Neural progenitor cell (in vitro differentiated cells): ENCODE results near the gene ARHGAP5. TPM values are rescaled to one million over a fixed set of nuclear protein-coding genes. Genes with fewer than 3 reads are reported as not detected.

Experiments used
- DNase-seq: peaks from one replicate; pipeline ENCODE4 v3.0.0-alpha.2; 2016; ENCODE audit warnings: low spot score
- H2AFZ ChIP-seq: fragments of 200-600 bp; sonication (generic); replicated peaks from 2 replicates; pipeline ENCODE4 v1.6.1; 2016; ENCODE audit warnings: antibody characterized with exemption
- H3F3A ChIP-seq: fragments of 200-600 bp; sonication (generic); 2 replicates; pipeline ENCODE4 v1.6.1; 2016; ENCODE audit warnings: antibody characterized with exemption, low read depth
- H3K27ac ChIP-seq: fragments of 200-600 bp; sonication (generic); 2 replicates; pipeline ENCODE4 v1.5.1; 2016; ENCODE audit warnings: mild to moderate bottlenecking
- H3K27me3 ChIP-seq: fragments of 200-600 bp; sonication (generic); 2 replicates; pipeline ENCODE4 v1.6.1; 2016; ENCODE audit warnings: mild to moderate bottlenecking, moderate library complexity
- H3K36me3 ChIP-seq: fragments of 200-600 bp; sonication (generic); 2 replicates; pipeline ENCODE4 v1.5.1; 2016
- H3K4me1 ChIP-seq: fragments of 200-600 bp; sonication (generic); 2 replicates; pipeline ENCODE4 v1.6.1; 2016; ENCODE audit warnings: mixed run types
- H3K4me2 ChIP-seq: fragments of 200-600 bp; sonication (generic); 2 replicates; pipeline ENCODE4 v1.6.1; 2016
- H3K4me3 ChIP-seq: fragments of 200-600 bp; sonication (generic); 2 replicates; pipeline ENCODE4 v1.5.1; 2016
- H3K79me2 ChIP-seq: fragments of 200-600 bp; sonication (generic); 2 replicates; pipeline ENCODE4 v1.6.1; 2016; ENCODE audit warnings: low read depth
- H3K9ac ChIP-seq: fragments of 200-600 bp; sonication (generic); 2 replicates; pipeline ENCODE4 v1.6.1; 2016
- H3K9me3 ChIP-seq: fragments of 200-600 bp; sonication (generic); 2 replicates; pipeline ENCODE4 v1.5.1; 2016; ENCODE audit warnings: low read depth
- H4K20me1 ChIP-seq: fragments of 200-600 bp; sonication (generic); 2 replicates; pipeline ENCODE4 v1.6.1; 2016; ENCODE audit warnings: low read depth
- H3K27ac Mint-ChIP-seq: 3 replicates; pipeline ENCODE4 v1.8.0; 2021; ENCODE audit warnings: mixed read lengths
- H3K27me3 Mint-ChIP-seq: 2 replicates; pipeline ENCODE4 v1.8.0; 2022; ENCODE audit warnings: low read depth, mild to moderate bottlenecking, inconsistent platforms, moderate library complexity, mixed read lengths; ENCODE audit not compliant: insufficient read depth
- H3K36me3 Mint-ChIP-seq: 3 replicates; pipeline ENCODE4 v1.8.0; 2021; ENCODE audit warnings: mixed read lengths
- H3K4me1 Mint-ChIP-seq: 3 replicates; pipeline ENCODE4 v1.8.0; 2021; ENCODE audit warnings: mixed read lengths
- H3K4me3 Mint-ChIP-seq: 3 replicates; pipeline ENCODE4 v1.8.0; 2021; ENCODE audit warnings: mild to moderate bottlenecking, moderate library complexity, mixed read lengths
- H3K9me3 Mint-ChIP-seq: 3 replicates; pipeline ENCODE4 v1.8.0; 2020; ENCODE audit warnings: mixed read lengths
- CTCF ChIP-seq: fragments of 200-600 bp; sonication (generic); IDR thresholded peaks from 2 replicates; pipeline ENCODE4 v1.5.1; 2017; ENCODE audit warnings: antibody characterized with exemption, mild to moderate bottlenecking
- EZH2 ChIP-seq: fragments of 200-600 bp; sonication (generic); IDR thresholded peaks from 2 replicates; pipeline ENCODE4 v1.6.1; 2017; ENCODE audit warnings: antibody characterized with exemption, mild to moderate bottlenecking, moderate library complexity
- EZH2phosphoT487 ChIP-seq: fragments of 200-600 bp; sonication (generic); IDR thresholded peaks from 2 replicates; pipeline ENCODE4 v1.6.1; 2017; ENCODE audit warnings: antibody characterized with exemption
- total RNA-seq: library from RNA; depleted of rRNA; stranded (reverse); fragments of >200 nt; gene quantifications from 2 replicates; pipeline ENCODE4 v1.2.3, GENCODE V29; 2015; ENCODE audit warnings: low replicate concordance

Gene ARHGAP5
- total RNA-seq, 1 donor from 2014 or later: 202 TPM

- DNase-seq: peak; percentile 24
- Histone ChIP-seq H3K36me3 (no peaks in the 10 kb centered on the region), H3K27me3 (no peaks in the 10 kb centered on the region), H3K27ac (no peak overlapping the region), H3K4me3 (peak overlapping the region; percentile 80), H3K9me3 (no peaks in the 10 kb centered on the region), H4K20me1 (peaks cover 57% of the 10 kb centered on the region), H3K4me1 (peaks cover 36% of the 10 kb centered on the region), H3K79me2 (peaks cover 83% of the 10 kb centered on the region), H3F3A (peaks cover 21% of the 10 kb centered on the region), H3K9ac (peak overlapping the region; percentile 87), H3K4me2 (peak overlapping the region; percentile 98), H2AFZ (no peak overlapping the region)
- Mint-ChIP-seq H3K9me3 (no peaks in the 10 kb centered on the region), H3K27ac (no peak overlapping the region), H3K36me3 (peaks cover 6% of the 10 kb centered on the region), H3K4me1 (peaks cover 32% of the 10 kb centered on the region), H3K27me3 (peaks cover 13% of the 10 kb centered on the region), H3K4me3 (peak overlapping the region; percentile 100)
- TF ChIP-seq EZH2 (no peak), EZH2phosphoT487 (no peak), CTCF (no peak)
These were observed 1.7 kb downstream of the ARHGAP5 start for GRCh38 chr14:32078858-32079216.

- peaks cover 6% of the 10 kb centered on the region for H3K36me3 Mint-ChIP-seq
- Histone ChIP-seq H3K79me2 (peaks cover 85% of the 10 kb centered on the region), H2AFZ (no peak overlapping the region), H3K4me1 (peaks cover 36% of the 10 kb centered on the region), H3K4me2 (peak overlapping the region; percentile 98), H3K9ac (peak overlapping the region; percentile 87), H3K27ac (no peak overlapping the region), H3K9me3 (no peaks in the 10 kb centered on the region), H3F3A (peaks cover 21% of the 10 kb centered on the region), H3K27me3 (no peaks in the 10 kb centered on the region), H4K20me1 (peaks cover 61% of the 10 kb centered on the region), H3K36me3 (no peaks in the 10 kb centered on the region), H3K4me3 (peak overlapping the region; percentile 80)
- H3K9me3 Mint-ChIP-seq: no peaks in the 10 kb centered on the region
- H3K27ac Mint-ChIP-seq: no peak overlapping the region
- H3K4me3 Mint-ChIP-seq: peak overlapping the region; percentile 100
- peaks cover 13% of the 10 kb centered on the region for H3K27me3 Mint-ChIP-seq
- H3K4me1 Mint-ChIP-seq: peaks cover 32% of the 10 kb centered on the region
- no peak for TF ChIP-seq CTCF
- TF ChIP-seq EZH2: no peak
- no peak for TF ChIP-seq EZH2phosphoT487
- DNase-seq: no peak
These were observed 2.2 kb downstream of the ARHGAP5 start for GRCh38 chr14:32079264-32079663.

GRCh38 chr14:32080001-32080510 lies 3.0 kb downstream of the ARHGAP5 start:
- Mint-ChIP-seq H3K9me3 (no peaks in the 10 kb centered on the region), H3K27me3 (peaks cover 13% of the 10 kb centered on the region), H3K36me3 (peaks cover 7% of the 10 kb centered on the region), H3K4me3 (no peak overlapping the region), H3K4me1 (peaks cover 30% of the 10 kb centered on the region), H3K27ac (no peak overlapping the region)
- TF ChIP-seq EZH2: no peak
- TF ChIP-seq CTCF: no peak
- no peak for TF ChIP-seq EZH2phosphoT487
- Histone ChIP-seq H3K4me2 (peak overlapping the region; percentile 98), H3K27me3 (no peaks in the 10 kb centered on the region), H3K4me3 (peak overlapping the region; percentile 80), H3F3A (peaks cover 21% of the 10 kb centered on the region), H3K36me3 (no peaks in the 10 kb centered on the region), H3K4me1 (peaks cover 33% of the 10 kb centered on the region), H4K20me1 (peaks cover 69% of the 10 kb centered on the region), H3K9ac (no peak overlapping the region), H3K79me2 (peaks cover 85% of the 10 kb centered on the region), H3K9me3 (no peaks in the 10 kb centered on the region), H3K27ac (no peak overlapping the region), H2AFZ (no peak overlapping the region)
- DNase-seq: no peak
